Lower leg skin (tissue), 3 donors: ENCODE results near the gene ADARB1.

Source experiments
- CTCF ChIP-seq, 3 donors: fragments of 450-650 bp; IDR thresholded peaks; one replicate each; pipeline ENCODE4 v1.5.1; 2016; ENCODE audit warnings: antibody characterized with exemption in 3 of 3, mild to moderate bottlenecking in 3 of 3, moderate library complexity in 2 of 3
- POLR2A ChIP-seq, 2 donors: fragments of 450-650 bp; IDR thresholded peaks; one replicate each; pipeline ENCODE4 v1.6.1; 2016 to 2017; ENCODE audit warnings: antibody characterized with exemption in 2 of 2, mild to moderate bottlenecking in 1 of 2, moderate library complexity in 1 of 2

- TF ChIP-seq CTCF (IDR thresholded peaks at IDR 0.05) (no peak), POLR2A (IDR thresholded peaks at IDR 0.05) (no peak)
Observed at GRCh38 chr21:45266518-45267389, 192.4 kb downstream of the ADARB1 start.
